ENCODE data around the gene YIPF3.
"Not testable (repeated sequence)": the region's sequence is repeated elsewhere in the genome, so short reads cannot be mapped to it uniquely, and the experiment has no call there.

Gene YIPF3

GRCh38 chr6:43467265-43467664, 49.5 kb downstream of the YIPF3 start:
- in situ Hi-C loops (cut with MboI; ENCODE audit: low sequenced_read_pairs): not testable (repeated sequence)

DNA sequence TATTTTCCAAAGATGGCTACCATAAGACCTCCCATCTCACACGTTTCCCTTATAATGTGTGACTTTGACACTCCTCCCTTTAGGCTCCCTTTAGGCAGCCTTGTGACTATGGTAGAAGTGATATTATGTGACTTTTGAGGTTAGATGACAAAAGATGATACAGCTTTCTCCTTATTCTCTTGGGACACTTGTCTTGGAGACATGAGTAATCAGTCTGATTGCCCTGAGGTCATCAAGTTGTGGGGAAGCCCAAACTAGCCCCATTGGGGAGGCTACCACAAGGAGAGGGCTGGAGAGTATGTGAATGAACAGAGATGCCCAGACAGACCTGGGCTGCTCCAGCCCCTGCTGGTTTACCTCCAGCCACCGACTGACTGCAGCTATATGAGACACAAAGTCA, 50.8 kb downstream of the YIPF3 start:
- in situ Hi-C loops (cut with MboI; ENCODE audit: low sequenced_read_pairs): no loop called here

DNA sequence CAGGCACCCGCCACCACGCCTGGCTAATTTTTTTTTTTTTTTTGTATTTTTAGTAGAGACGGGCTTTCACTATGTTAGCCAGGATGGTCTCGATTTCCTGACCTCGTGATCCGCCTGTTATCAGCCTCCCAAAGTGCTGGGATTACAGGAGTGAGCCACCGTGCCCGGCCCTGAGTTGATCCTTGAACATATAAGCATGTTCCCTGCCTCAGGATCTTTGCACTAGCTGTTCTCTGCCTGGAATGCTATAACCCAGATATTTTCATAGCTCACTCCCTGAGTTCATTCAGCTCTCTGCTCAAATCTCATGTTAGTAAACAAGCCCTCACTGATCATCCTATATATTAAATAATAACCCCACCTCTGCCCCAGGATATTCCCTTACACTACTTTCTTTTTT, 52.4 kb downstream of the YIPF3 start:
- in situ Hi-C loops (cut with MboI; ENCODE audit: low sequenced_read_pairs): no loop called here

DNA sequence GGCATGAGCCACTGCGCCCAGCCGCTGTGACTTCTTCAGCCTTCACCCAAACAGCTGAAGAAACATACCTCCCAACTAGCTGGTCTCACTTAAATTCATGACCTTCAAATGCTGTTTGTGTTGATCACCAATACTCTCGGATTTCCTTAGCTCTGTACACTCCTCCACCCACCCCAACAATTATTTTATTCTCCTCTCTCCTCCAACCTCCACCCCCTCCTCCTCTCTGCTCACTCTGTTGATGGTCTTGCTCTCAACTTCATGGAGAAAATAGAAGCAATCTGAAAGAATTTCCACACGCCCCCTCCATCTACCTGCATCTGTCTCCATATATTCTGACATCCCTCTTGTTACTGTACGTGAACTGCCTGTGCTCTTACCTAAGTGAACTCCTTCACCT, 54.8 kb downstream of the YIPF3 start:
- in situ Hi-C loops (cut with MboI; ENCODE audit: low sequenced_read_pairs): no loop called here
